Retina (tissue), 1 donor: ENCODE results near the gene WNT7A.

Experiments used
- DNase-seq: peaks from one replicate; pipeline ENCODE4 v3.0.0-alpha.2; 2016

WNT7A gene

DNA sequence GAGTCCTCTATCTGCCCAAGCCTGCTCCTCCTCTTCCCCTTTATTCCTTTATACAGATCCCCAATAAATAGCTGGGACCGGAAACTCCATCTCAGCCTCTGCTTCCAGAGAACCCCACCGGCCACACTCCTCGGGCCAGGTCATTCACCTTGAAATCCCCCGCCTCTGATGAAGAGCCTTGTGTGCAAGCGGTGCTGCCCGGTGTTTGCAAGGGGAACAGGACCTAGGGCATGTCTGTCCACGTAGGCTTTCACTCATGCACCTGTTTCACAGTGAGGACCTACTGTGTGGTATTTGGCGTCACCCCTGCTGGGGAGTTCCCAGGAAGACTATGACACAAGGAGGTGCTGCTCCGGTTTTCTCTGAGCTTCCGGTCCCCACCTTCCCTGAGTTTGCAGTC lies 54.0 kb downstream of the WNT7A start:
- DNase-seq, result no peak

DNA sequence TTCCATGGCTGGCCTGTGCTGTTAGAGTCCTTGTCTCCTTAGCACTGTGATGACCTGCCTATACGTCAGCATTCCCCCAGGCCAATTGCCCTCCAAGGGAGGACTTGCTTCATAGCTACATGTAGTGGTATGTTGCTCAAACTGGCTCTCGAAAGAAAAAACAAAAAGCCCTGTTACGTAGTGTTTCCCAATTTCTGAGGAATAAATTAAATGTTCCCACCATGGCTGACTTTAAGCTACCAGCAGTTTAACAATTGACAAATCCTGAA lies 54.6 kb downstream of the WNT7A start:
- no peak for DNase-seq

DNA sequence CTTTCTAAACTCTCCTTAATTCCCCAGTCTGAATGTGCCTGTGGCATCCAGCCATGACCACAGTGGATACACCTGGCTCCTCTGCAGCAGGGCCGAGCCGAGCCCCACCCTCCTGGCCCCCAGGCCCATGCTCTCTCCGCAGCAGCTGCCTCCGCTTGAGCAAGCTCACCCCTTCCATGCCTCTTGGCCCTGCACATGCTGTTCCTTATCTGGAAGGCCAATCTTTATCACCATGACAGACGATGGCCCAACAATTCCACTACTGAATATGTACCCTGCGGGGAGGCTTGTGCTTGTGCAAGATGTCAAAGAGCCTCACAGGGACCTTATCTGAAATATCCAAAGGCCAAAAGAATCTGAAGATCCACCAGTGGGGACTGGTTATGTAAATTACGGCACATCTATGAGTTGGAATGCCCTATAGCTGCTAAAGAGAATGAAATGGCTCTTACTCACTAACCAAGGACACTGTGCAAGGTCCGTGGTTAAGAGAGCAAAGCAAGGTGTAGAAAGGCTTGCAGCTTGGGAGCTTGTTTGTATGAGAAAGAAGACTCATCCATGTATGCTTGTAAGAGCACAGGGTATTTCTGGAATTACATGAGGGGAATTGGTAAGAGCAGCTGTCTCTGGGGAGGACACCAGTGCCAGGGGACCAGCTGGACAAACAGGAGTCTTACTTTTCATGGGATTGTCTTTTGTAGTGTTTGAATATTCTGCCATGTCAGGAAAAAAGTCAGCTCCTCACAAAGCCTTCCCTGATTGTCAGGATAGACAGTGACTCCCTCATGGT lies 55.2 kb downstream of the WNT7A start:
- DNase-seq, result no peak

DNA sequence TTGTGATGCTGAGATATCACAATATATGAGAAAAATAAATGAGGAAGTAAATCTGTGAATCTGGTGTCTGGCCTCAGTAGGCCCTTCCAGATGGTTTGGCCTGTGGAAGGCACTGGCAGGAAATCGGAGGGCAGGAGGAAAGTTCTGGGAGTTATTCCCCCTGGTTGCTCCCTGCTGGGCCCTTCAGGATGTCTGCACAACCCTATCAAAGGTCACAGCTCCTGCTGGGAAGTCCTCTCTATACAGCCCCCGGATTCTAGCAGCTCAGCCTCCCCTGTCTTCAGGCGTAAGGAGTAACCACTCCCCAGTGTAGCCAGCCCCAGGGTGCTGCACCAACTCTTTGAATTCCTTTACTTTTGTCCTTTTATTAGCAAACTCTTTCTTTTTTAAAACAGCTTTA lies 56.2 kb downstream of the WNT7A start:
- no peak for DNase-seq

DNA sequence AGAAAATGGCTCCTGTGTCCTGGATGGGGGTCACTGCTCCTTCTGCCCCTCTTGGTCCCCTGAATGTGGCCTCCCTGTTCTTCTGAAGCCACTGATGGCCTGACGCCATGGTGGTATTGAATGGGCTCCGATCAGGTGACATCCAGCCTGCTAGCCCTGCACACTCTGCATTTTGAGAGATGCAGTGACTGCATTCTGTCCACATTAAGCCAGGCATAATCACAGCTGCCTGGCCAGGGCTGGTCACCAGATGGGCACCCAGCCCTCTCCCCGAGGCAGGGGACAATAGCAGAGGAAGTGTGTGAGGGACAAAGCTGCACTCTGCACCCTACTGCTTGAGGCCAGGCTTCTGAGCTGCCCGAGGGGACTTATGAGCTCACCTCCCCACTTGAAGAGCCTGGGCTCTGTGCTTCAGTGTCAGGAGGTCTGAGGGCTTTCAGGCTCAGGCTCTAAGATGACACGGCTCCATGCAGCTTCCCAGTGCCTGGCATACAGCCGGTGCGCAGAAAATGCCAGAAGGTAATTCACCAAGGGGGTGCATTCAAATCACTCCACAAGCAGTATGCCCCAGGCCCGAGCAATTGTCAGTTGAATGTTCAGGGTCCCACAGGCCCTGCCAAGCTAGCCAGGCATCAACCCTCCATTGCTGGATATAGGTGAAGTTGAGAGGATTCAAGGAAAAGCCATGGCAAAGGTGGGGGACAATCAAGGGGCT lies 56.8 kb downstream of the WNT7A start:
- DNase-seq, result no peak

DNA sequence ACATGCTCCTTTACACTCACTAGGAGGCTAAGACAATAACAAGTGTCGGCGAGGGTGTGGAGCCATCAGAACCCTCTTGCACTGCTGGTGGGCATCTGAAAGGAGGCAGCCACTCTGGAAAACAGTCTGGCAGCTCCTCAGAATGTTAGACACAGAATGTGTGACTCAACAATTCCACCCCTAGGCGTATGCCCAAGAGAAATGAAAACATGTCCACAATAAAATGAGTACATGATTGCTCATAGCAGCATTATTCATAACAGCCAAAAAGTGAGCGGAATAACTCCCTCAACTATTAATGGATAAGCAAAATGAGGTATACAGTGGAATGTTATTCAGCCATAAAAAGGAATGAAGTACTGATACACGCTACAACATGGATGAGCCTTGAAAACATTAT lies 57.8 kb downstream of the WNT7A start:
- no peak for DNase-seq

DNA sequence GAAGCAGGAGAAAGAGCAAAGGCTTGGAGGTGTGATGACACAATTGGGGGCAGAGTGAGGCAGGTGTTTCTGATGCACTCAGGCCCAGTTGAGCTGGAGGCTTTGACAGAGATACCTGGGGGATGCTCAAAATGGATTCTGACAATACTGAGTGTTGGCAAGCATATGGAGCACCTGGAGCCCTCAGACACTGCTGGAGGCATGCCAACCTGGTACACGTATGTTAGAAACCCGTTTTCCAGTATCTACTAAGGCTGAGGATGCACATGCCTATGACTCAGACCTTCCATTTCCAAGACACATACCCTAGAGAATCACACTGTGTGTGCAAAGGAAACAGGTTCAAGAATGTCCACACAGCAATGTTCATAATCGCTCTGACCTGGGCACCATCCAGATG lies 58.7 kb downstream of the WNT7A start:
- no peak for DNase-seq

DNA sequence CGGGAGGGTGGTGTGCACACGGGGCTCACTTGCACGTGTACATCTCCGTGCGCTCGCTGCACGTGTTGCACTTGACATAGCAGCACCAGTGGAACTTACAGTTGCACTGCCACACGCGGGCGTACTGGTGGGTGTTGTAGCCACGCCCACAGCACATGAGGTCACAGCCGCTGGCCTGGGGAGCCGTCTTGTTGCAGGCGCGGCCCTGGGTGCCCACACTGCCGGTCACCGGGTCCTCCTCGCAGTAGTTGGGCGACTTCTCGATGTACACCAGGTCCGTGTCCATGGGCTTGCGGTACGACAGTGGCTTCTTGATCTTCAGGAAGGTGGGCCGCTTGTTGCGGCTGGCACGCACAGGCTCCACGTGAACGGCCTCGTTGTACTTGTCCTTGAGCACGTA lies 61.0 kb downstream of the WNT7A start:
- no peak for DNase-seq

DNA sequence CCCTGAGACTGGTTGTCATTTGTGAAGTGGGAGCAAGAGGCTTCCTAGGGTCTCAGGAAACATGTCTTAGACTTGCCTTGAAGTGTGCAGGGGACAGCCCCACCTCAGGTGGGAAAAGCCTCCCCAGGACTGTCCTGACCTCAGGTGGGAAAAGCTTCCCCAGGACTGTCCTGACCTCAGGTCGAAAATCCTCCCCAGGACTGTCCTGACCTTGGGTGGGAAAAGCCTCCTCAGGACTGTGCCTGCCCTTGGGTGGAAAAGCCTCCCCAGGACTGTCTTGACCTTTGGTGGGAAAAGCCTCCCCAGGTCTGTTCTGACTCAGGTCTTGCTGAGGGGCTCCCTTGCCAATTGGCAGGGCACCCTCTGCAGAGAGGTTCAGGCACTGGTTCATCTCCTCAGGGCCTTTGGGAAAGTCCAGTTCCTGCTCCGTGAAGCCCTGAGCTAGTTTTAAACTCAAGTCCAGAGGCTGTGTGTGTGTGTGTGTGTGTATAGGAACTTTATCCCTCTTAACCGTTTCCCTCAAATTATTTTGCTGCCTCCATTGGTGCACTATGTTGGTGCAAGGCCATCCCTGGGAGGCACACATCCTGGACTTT lies 64.7 kb downstream of the WNT7A start:
- DNase-seq, result no peak

DNA sequence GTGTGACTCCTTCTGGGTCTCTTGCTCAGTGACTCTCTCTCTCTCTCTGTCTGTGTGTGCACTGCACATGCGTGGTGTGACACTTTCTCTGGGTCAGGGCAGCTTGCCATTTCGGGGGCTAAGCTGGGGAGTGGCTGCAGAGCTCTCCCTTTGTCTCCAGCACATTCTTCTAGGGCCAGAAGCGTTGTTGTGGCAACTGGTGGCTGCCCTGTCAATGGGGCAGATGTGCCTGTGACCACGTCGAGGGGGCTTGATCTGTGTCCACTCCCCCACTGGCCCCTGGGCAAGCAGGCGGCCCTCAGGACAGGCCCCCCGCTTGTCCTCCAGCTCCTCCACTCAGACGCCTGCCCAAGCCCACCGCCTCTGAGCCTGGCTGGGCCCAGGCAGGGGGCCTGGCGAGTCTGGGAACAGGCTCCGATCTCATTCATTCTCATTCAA lies 67.8 kb downstream of the WNT7A start:
- peak; percentile 82 for DNase-seq

DNA sequence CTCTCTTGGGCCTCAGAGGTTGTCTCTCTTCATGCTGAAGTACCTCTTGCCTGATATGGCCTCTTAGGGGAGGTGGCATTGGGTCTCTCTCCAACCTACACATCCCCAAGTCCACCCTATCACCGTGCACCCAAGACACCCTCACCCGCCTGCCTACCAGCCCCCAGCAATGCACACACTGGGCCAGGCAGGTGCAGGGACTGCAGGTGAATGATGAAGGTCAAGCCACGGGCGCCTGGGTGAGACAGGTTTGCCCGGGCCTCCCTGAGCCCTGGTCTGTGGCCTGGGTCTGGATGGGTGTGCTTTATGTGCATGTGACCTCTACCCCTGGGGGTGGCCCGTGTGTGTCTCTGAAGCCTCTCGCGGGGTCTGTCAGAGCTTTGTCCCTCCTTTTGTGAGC lies 68.3 kb downstream of the WNT7A start:
- no peak for DNase-seq

DNA sequence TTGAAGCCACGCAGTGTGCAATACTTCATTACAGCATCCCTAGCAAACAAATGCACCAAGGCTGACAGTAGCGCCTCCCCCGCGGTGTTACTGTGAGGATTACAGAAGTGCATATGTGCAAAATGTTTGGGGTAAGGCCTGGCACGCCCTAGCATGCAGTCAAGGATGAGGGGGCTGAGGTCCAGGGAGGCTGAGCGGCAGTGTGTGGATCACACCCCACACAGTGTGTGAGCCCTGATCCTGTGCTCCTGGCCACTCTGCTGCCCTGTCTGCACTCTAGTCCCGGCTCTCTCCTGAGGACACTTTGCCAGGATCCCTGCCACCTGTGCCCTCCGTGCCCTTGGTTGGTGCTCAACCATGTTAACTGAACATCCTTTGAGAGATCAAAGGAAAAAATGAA lies 71.3 kb downstream of the WNT7A start:
- DNase-seq, result no peak

DNA sequence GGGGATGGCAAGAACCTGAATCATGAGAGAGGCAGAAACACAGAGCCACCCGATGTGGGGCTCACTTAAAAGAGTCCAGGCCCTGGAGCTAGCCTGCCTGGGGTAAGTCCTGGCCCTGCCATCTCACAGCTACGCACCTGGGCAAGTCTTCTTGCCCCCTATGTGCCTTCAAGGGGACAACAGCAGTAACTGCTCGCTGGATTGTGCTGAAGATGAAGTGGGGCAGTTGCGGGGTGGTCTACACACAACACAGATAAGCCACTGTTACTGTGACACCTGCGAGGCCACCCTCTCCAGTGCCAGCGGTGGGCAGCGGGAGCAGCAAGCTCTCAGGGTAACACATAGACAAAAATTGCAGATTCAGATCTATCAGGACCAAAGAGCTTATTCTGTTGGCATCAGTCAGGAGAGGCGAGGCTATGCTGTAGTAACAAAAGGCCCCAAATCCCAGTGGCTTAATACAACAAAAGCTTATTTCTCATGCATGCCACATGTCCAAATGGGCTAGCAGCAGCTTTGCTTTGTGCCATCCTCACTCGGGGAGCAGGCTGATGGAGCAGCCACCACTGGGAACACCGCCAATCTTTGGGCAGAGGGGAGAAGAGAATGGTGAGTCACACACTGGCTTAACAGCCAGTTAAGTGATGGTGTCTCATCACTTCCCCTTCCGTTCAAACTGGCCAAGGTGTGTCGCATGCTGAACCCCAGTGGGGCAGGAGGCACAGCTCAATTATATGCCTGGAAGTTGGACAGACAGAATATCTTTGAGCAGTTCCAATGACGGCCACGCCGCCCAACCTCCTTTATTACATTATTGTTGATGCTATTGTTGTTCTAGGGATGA lies 78.3 kb downstream of the WNT7A start:
- no peak for DNase-seq

DNA sequence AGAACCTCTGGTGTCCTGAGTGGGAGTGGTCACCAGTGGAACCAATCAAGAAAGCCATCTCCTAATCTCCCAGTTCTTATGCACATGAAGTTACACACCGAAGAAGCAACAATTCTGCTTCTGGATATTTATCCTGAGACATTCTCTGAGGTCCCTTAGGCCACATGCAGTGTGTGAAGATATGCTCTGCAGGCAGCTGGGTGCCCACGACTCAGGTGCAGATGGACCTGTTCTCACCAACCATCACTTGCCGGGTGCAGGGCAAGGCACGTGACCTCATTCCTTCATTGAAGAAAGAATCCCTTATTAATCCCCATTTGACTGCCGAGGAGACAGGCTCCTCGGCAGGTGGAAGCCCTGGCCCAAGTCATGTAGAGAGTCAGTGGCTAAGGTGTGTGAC lies 79.8 kb downstream of the WNT7A start:
- no peak for DNase-seq

DNA sequence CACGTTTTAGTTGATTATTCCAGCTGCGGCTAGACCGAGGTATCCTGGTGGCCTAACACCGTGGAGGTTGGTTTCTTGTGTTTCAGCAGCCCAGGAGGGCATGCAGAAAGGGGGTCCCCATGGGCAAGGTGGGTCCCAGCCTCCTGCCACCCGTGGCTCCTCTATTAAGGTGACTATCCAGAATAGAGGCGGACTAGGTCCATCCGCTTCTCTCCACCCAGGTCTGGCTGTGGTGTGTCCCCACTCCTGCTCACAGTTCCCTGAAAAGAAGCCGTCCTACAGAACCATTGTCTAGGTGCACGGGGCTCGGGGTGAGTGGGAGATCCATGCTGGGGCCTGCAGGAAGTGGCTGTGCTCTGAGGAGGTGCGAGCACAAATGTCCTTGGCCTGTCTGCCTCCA lies 81.5 kb downstream of the WNT7A start:
- no peak for DNase-seq

DNA sequence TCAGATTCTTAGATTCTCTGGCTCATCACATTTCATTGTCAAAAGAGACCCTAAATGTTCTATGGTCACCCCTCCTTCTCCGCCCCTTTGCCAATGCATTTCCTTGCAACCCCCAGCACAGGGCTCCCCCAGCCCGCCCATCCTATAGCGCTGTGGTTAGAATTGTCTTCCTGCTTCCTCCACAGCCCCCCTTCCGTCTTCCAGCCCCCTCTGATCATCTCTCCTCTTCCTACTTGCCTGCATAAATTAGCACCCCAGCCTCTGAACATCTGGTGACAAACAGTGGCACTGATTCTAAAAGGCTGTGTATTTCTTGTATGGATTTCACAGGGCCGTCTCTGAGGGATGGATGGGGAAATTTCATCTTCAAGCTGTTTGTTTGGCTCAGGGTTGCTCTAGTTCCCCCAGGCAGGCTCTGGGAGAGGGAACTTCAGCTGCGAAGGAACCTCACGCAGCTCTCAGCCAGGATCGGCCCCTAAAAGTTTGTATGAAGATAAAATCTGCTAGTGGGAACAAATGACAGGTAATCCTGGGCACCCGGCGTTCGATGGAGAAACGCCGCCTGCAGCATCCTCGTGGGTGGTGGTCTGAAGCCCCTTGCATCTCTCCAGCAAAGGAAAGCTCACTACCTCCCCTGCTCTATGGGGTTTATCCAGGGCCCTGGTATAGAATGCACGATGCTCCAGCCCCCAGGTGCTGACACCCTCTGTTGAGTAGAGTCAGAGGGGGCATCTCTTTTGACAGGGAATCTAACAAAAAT lies 83.0 kb downstream of the WNT7A start:
- DNase-seq, result no peak

DNA sequence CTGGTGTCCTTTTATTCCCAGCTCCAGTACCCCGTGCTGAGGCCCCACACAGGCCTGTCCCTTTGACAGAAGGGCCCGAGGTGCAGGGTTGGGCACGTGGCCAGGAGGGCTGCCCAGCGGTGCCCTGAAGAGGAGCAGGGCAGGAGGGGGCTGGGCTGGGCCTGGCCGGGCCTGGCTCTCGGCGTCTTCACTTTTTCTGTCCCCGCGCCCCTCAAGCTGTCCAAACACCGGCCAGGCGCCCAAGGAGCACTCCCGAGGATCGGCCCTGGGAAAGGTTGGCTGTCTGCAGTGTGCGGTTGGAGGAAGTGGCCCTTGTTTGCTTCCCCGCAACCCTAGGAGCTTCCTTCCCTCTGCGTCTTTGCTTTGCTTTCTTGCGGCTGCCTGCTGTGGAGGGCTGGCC lies 84.1 kb downstream of the WNT7A start:
- no peak for DNase-seq

DNA sequence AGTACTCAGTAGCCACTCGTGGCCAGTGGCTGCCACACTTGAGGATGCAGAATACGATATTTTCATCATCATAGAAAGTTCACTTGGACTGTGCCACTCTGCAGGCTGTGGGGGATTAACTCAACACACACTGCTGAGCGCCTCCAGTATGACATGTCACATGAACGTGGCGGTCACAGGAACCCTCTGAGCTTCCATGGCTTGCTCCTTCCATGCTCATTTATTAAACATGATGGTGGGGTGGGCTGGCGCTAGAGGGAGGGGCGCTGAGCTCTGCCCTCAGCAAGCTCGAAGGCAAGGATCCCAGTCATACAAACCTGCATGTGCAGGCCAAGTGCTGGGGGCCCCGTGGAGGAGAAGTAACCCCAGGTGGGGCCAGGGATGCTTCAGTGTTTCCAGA lies 85.5 kb downstream of the WNT7A start:
- no peak for DNase-seq

DNA sequence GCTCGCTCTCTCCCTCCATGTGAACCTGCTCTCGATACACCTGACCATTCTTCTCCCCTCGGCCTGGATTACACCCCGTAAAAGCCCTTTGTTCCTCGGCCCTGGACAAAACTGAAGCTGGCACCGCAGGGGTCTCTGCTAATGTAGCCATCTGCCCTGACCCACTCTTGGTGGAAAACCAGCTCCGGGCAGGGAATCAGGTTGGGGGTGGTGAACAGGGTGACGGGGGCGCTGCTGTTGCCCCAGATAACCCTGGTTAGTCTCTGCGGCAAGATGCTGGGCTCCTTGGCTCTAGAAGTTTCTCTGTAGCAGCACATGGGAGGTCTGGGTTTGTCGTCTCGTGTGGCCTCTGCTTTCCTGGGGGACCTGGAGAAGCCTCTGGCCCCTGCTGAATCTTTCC lies 86.4 kb downstream of the WNT7A start:
- DNase-seq, result no peak

DNA sequence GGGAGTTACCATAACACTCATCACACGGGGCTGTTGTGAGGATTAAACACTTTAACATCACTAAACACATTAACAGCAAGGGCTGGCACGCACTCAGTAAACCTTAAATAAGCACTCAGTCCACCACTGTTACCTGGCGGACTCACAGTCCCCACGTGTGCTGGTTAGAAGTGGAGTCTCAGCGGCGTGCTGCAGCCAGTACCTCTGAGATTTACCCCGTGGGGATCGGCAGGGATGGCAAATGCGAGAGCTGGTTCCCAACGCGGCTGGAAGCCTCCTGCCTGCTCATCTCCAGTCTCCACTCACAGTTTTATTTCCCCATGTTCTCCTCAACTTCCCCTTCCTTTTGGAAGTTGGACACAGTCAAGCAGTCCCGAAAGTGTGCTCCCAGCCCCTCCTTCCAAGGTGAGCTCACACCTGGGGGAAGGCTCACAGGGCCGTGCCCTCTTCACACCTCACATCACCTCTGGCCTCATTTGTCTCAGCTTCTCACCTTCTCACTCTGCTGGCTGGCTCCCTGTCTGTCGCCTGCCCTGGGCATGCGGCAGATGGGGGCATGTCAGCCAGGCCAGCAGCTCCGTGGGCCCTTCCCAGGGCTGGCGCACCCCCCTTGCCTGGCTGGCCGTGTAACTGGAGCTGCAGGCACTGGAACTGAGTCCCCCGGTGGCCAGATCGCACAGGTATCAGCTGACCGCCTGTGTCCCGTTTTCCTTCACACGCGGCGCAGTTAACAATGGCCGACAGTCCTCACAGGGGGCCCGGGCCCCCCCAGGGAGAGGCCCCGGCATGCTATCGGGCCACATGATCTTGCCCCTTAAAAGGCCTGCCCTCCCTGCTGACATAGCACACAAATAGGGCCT lies 87.1 kb downstream of the WNT7A start:
- peak; percentile 54 for DNase-seq

DNA sequence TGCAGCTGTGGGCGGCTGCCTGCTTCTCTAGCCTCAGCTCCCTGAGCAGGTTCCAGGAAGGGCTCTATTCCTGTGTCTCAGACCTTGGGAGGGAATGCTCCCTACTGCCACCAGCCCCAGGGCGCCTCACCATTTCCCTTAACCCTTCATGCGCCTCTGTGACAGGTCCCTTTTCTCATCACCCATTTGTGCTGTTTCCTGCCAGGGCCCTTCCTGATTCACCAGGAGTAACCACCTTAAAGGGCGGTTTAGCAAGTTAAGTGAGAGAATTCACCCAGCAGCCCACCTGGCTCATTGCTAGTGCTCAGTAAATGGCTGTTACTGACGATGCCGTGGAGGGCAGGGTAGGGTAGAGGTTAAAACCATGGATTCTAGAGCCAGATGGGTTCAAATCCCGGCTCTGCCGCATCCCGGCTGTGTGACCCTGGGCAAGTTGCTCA lies 87.8 kb downstream of the WNT7A start:
- no peak for DNase-seq
